Measurements from ENCODE around the gene MMGT1.

MMGT1 gene

DNA sequence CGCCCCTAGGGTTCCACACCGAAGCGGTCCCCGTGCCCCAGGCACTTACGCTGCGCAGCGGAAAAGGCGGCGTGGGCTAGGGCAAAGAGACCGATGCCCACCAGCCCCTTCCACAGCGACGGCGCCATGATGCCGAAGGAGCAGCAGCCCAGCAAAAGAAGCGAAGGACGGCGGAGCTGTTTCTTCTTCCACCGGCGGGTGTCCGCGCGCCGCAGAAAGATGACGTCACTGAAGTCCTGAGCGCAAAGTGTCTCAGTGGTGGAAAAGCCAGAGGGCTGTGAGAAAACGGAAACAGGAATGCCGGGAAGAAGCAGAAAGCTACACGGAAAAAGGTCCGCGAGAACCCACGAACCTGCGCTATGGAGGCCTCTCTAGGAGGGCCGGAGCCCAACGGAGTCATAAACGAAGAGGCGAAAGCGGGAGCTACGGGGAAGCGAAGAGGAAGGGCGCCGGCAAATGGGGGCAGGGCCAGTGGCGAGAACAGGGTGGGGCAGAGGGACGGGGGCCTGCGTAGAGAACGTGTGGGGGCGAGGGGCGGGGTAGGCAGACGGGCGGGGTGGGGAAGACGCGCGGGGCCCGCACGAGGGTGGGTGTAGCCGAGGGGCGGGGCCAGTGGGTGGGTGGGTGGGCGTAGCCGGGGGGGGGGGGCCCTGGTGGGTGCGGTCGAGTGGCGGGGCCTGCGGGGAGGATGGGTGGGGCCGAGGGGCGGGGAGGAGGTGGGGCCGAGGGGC is at the start of gene MMGT1:
Gene MMGT1 (minus strand): TSS at position 441 of the 731 bp plus-strand sequence. CDS start 313 bp downstream, at position 128.
- DNase-seq = peak; percentile 80

DNA sequence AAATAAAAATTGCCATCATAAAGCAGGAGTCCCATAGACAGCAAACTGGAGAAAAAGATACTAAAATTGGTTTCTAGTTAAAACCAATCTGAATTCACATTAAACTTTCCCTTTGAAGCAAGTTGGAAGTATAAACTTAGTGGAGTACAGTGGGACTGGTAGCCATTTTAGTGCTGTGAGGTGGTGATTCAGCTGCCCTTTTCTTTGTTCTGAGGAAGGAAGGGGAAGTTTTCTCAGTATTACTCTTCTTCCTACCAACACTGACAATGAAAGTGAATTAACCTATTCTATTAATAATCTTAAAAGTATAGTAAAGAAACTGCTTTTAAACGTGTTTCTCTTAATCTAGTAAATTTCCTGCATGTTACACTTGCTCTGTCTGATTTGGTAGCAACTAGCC is 48.1 kb upstream of the MMGT1 start:
- no peak for DNase-seq

DNA sequence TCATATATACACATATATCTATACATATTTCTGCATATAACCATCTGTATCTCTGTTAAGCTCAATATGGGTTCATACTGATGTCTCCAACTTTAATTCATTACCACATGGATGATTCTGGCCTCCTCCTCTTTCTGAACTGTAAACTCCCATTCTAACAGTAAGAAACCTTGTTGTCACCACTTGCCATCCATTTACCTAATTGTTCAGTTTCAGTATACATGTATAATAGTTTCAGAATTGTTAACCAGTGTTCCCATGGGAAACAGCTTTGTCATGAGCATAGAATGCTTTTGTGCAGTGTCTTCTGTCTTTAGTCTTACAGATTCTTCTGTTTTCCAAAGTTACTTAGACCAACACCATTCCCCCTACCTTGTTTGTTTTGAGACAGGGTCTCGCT is 47.4 kb upstream of the MMGT1 start:
- no peak for DNase-seq

DNA sequence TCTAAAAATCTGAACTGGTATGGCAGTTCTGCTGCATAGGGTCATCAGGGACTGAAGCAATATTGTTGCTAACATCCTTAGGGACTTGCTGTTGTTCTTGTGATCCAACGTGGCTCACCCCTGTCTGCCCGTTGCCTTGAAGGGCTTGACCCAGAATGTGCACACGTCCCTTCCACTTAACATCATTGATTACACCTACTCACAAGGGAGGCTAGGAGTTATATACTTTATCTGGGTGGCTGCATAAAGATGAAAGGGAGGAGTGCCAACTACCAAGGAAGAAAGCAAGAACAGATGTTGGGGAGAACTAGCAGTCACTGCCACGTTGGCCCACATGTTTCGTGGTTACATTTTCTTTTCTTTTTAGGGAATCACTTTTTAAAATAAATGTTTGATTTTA is 45.4 kb upstream of the MMGT1 start:
- DNase-seq = no peak

DNA sequence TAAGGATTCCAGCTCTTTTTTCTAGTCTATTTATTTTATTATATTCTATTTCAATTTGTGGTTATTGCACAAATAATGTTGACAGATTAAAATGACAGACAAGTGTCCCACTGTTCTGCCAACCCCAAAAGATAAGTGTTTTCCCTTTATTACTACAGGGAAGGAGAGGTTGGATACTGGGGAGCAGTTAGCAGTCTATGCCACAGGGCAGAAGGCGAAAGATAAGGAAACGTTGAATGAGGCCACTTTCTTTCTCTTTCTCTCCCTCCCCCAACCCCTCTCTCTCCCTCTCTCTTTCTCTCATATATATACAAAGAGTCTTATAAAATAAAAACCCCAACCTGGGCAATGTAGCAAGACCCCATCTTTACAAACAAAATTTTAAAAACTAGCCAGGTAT is 43.1 kb upstream of the MMGT1 start:
- DNase-seq = no peak

DNA sequence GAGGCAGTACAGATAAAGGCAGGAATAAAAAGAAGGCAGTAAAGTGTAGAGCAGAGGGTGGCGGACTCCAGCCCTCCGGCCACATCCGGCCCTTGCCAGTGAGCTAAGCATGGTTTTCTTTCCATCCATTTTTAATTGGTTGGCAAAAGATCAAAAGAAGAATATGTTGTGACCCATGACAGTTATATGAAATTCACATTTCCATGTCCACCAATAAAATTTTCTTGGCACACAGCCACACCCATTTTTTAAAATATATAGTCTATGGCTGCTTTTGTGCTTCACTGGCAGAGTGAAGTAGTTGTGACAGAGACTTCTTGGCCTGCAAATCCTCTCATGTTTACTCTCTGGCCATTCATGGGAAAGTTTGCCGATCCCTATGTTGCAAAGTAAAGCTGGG is 41.2 kb upstream of the MMGT1 start:
- no peak for DNase-seq

DNA sequence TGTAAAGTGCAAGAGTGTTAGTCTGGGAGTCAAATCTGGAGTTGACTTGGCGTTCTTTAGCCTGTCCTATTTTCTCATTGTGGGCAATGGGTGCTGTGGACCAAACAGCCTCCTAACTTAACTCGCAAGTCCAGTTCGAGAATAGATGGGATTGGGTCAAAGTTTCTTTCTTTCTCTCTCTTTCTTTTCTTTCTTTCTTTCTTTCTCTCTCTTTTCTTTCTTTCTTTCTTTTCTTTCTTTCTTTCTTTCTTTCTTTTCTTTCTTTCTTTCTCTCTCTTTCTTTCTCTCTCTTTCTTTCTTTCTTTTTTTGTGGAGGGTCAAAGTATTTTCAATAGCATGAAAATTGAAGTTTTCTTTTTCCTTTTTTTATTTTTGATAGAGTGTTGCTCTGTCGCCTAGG is 14.5 kb upstream of the MMGT1 start:
- DNase-seq = no peak

DNA sequence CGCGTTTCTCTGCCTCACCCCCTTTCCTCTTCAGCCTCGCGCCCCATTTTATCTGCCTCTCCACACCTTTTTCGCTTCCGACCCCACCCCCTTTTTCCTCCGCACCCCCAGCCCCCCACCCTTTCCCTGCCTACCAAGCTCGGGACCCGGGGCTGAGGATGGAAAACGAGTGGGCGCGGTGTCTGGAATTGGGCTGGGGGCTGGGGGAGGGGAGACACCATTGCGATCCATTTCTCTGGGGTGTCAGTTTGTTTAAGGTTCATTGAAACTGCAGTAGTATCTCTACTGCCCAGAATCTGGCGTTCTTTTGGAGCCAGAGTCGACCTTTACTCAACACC is 12.2 kb upstream of the MMGT1 start:
- no peak for DNase-seq

DNA sequence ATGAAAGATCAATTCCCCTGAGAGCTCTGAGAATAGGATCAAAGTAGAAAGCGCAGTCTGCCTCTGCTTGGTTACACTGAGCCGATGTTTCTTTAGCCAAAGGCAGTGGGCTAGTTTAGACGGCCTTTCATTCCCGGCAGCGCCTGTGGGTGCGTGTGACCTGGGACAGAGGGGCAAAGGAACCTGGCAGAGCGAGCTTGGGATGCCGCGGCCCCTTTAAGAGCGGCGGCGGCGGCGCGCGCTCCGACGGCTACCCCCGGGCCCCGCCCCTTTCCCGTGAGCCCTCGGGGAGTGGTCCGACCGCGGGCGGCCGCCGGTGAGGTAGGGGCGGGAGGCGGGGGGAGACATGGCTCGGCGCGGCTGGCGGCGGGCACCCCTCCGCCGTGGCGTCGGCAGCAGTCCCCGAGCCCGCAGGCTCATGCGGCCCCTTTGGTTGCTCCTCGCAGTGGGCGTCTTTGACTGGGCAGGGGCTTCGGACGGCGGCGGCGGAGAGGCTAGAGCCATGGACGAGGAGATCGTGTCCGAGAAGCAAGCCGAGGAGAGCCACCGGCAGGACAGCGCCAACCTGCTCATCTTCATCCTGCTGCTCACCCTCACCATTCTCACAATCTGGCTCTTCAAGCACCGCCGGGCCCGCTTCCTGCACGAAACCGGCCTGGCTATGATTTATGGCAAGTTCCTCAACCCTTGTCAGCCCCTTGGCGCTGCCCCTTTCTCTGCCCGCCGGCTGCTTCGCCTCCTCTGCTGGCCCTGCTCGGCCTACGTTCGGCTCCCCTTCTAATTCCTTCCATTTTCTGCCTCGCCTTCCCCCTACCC is 11.6 kb upstream of the MMGT1 start, which contains the start of gene SLC9A6:
Gene SLC9A6 (plus strand): TSS at position 279 of the 816 bp plus-strand sequence. CDS start 224 bp downstream, at position 503.
- peak; percentile 65 for DNase-seq

DNA sequence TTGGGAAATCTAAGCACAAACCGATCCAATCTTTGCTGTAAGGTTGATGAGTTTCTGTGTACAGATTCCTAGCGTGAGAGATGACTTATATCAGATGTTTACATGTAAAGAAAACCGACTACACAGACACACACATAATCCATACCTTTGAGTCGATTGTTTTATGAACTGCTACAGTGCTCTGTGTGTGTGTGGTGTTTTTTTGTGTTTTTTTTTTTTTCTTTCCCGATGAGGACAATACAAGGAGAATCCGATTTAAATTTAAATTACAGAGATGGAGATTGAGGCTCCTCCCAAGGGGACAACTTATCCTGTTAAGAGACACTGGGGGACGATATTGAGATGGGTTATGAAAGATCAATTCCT is 11.0 kb upstream of the MMGT1 start:
- DNase-seq = no peak

DNA sequence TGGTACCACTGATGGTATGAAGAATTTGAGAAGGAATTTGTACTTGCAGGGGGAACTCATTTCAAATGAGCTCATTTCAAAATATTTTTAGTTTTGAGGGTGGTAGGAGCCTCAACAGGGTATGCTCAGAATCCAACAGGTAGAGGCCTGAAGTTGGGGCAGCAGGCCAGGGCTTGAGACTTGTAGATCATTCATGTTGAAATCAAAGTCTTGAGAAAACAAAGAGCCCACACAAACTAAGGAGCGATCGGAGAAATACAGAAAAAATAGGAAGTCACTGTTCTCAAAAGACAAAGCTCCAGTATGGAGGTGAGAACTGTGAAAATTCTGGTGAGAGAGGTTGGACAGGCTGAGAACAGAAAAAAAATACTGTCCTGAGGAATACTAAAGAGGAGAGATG is 10.5 kb upstream of the MMGT1 start:
- no peak for DNase-seq

DNA sequence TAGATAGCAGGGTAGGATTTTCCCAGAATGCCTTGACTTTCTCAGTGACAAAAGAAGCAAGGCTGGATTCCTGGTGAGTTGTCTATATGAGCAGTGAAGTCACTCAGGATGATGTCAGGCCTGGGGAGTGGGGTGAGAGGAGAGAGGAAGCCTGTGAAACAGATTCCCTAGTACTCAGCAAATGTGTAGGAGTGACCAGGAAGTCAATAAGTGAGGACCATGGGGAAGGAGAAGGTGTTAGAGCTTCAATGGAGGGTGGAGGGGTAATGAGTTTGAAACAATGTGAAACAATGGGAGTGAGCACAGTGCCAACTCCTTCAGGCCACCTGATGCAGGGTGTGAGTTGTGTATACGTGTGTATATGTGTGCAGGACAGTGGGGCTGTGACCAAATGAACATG is 9.1 kb upstream of the MMGT1 start:
- no peak for DNase-seq

DNA sequence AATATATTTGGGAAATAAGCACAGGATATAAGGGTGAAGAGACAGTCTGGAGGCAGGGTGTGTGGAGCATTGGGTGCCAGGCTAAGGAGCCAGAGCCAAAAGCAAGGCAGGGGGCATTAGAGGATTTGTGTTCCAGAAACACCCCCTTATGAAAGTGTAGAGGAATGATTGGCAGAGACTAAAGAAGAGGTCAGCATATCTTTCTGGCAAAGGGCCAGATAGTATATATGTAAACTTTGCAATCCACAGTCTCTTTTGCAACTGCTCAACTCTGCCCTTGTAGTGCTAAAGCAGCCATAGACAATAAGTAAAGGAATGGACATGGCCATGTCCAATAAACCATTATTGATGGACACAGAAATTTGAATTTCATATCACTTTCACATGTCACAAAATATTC is 7.9 kb upstream of the MMGT1 start:
- DNase-seq = no peak

DNA sequence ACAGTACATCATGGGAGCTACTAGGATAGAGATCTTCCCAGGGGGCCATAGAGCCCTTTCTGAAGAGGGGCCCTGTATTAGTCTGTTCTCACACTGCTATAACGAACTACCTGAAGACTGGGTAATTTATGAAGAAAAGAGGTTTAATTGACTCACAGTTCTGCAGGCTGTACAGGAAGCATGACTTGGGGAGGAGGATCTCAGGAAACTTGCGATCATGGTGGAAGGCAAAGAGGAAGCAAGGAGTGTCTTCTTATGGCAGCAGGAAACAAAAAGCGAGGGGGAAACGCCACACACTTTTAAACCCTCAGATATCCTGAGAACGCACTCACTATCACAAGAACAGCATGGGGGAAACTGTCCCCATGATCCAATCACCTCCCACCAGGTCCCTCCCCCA is 7.2 kb upstream of the MMGT1 start:
- no peak for DNase-seq

DNA sequence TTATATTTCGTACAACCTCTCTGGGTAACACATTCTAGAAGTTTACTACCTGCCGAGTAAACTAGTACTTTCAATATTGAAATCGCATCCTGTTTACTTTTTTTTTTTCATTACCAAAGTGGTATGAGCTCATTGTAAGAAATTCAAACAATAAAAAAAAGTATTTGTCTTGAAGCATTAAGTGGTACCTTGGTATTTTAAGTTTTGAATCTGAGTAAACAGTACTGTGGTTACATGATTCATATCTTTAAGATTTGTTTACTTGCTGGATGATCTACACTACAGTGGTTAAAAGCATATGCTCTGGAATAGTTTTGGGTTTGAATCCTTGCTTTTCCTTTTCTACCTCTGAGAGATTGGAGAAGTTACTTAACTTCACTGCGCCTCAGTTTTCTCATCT is 3.8 kb upstream of the MMGT1 start:
- no peak for DNase-seq

DNA sequence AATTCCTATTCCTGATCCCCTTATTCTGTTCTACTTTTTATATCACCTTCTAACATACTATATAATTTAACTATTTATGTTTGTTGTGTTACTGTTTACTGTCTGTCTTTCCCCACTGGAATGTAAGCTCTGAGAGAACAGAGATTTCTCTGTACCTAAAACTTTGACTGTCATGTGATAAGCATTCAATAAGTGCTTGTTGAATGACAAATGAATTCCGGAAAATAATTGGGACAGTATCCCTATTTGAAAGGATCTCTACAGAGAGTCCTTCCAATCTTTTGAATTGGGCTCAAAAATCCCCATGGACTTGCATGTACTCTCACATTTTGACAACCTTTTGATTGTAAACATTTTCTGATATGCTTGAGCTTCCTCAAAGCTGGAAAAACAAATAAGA is 1.6 kb upstream of the MMGT1 start:
- no peak for DNase-seq

DNA sequence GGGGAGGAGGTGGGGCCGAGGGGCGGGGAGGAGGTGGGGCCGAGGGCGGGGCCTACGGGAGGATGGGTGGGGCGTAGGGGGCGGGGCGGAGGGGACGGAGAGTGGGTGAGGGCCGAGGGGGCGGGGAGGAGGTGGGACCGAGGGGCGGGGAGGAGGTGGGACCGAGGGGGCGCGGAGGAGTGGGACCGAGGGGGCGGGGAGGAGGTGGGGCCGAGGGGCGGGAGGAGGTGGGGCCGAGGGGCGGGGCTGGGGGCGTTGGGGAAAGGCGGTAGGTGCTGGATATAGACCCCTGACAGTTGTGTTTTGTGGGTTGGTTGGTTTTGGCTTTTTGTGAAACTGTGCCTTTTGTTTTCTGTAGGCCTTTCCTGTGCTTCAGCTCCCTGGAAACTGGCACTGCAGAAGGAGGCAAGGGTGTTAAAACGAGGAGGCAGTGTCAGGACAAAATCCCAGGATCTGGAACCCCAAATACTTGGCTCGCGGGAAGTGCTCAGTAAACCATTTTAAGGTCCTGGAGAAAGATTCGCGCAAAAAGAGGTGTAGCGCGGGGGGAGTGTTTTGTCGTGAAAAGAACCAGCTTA is 580 bp upstream of the MMGT1 start:
- peak; percentile 69 for DNase-seq

DNA sequence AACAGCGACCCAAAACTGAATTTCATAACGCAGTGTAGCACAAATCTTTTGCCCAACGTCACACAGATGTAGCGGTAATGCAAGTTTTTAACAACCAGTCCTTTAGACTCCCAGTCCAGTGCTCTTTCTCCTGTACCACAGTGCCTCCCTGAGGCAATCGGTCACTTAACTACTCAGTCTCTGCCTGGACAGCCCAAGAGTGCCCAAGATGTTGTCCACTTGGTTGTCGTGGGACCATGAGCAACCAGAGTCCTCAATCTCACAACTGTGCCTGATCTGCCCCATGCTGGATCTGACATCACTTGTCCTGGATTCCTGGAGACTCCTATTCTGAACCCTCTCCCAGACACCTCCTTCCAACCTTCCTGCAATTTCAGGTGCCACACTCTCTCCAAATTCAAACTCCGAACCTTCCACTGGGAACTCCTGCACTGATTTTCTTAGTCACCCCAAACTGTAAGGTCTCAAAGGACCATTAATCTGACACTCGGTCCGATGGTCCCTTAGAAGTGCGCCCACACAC is 702 bp downstream of the MMGT1 start:
- no peak for DNase-seq

DNA sequence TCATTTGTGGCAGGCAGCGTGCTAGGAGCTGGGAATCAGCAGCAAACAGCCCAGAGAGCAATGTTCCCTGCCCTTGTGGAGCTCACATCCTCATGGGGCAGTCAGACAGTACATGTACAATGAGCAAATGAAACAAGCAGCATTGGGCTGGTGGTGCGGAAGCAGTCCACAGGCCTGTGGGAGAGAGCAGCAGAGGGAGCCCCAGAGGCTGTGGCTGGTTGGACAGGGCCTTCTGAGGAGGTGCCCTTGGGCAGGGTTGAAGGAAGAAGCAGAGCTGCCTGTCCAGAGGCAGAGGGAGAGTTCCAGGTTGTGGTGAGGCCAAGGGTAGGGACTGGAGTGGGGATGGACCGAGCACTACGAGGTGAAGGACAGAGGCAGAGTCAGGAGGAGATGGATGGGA is 22.5 kb downstream of the MMGT1 start:
- no peak for DNase-seq

DNA sequence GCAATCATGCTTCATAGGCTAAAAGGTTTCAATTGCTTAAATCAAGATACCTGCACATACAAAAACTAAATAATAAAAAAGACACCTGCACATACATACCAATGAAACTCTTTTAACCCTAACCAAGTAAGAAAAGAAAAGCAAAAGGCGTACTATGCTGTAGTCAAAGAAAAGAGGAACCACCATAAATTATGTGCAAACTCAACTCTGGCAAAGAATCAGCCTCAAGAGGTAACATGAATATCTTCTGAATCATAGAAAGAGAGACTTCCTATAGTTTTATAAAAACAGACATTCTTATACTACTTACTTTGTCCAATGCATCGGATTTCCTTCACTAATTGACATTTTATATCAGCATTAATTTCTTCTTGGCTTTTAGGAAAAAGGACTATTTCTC is 29.3 kb downstream of the MMGT1 start:
- DNase-seq = no peak

DNA sequence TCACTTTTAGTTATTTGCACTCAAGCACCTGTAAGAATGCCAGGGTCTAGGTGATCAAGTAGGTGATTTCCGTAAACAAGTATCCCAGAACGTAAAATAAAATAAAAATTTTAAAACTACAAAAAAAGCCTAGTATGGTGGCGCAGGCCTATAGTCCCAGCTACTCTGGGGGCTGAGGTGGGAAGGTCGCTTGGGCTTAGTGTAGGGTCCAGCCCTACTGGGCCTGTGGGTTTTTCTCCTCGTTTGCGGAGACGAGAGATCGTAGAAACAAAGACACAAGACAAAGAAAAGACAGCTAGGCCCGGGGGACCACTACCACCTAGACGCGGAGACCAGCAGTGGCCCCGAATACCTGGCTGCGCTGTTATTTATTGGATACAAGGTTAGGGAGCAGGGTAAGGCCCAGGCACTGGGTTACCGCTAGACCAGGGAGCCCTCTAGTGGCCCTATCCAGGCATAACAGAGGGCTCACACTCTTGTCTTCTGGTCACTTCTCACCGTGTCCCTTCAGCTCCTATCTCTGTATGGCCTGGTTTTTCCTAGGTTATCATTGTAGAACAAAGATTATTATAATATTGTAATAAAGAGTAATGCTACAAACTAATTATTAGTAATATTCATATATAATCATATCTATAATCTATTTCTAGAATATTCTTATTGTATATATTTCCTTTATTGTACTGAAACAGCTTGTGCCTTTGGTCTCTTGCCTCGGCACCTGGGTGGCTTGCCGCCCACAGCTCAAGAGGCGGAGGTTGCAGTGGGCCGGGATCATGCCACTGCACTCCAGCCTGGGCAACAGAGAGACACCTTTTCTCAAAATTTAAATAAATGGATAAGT is 41.9 kb downstream of the MMGT1 start:
- DNase-seq = peak; percentile 44

DNA sequence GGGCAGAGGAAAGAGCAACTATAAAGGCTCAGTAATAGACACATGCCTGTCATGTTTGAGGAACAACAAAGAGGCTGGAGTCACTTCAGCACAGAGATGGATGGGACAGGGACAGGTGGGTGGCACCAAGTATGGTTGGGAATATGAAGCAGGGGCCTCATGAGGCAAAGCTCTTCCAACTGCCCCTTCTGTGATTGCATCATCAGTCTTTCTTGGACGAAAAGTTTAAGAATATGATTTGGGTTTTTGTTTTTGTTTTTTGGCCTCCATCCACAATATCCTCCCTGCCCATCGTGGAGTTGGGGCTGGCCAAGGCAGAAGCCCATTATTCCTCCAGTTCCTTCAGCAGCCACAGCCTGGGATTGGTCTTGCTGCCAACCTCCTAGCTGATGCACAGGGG is 45.9 kb downstream of the MMGT1 start:
- no peak for DNase-seq

DNA sequence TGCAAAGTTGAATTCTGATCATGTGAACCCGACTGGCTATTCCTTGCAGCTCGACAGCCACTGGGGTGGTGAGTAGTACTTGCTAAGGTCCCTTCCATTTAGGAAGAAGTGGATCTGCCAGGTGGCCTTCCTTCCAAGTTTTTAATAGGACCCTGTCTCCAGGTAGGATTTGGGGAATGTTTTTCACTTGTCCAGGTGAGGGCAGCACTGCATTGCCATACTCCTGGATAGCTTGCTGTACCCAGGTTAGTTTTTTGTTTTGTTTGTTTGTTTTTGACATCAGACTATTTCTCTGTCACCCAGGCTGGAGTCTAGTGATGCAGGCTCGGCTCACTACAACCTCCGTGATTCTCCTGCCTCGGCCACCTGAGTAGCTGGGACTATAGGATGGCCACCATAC is 50.4 kb downstream of the MMGT1 start:
- DNase-seq = no peak

All from activated CD8-positive, alpha-beta memory T cell treated with anti-CD3 and anti-CD28 coated beads, Interleukin-2, amount 50 U/mL, for 4 hours (primary cell).